Measurements from ENCODE around the gene FOXD4L5. TPM values are rescaled to one million over a fixed set of nuclear protein-coding genes. Genes with fewer than 3 reads are reported as not detected.
"Not testable (repeated sequence)": the region's sequence is repeated elsewhere in the genome, so short reads cannot be mapped to it uniquely, and the experiment has no call there.

FOXD4L5 gene
- 0.10 TPM for total RNA-seq (ENCODE audit: unreplicated experiment)
- long read RNA-seq, result 0 reads

GRCh38 chr9:65285109-65285508, at the start of gene FOXD4L5:
FOXD4L5 (minus strand) TSS chr9:65285209; CDS start chr9:65284377, 832 bp downstream.
- not testable (repeated sequence) for H3K27me3 Mint-ChIP-seq (ENCODE audit: unreplicated experiment); H3K27ac Mint-ChIP-seq (ENCODE audit: unreplicated experiment); H3K9me3 Mint-ChIP-seq (ENCODE audit: unreplicated experiment); DNase-seq (ENCODE audit: low spot score); H3K4me3 Mint-ChIP-seq (ENCODE audit: unreplicated experiment); H3K4me1 Mint-ChIP-seq (ENCODE audit: unreplicated experiment); H3K36me3 Mint-ChIP-seq (ENCODE audit: low read depth, unreplicated experiment)

DNA sequence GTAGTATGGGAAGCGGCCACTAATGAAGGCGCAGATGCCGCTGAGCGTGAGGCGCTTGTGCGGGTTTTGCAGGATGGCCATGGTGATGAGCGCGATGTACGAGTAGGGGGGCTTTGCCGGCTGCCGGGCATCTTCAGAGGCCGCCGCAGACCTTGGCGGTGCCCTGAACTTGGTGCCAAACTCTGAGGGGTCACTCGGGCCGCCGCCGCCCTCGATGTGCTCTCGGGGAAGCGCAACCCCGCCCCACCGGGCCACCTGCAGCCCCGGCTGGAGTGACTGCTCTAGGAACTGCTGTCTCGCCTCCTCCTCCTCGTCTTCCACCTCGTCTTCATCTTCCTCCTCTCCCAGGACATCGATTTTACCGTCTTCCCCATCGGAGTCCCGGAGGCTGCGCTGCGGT, 1.1 kb downstream of the FOXD4L5 start:
- not testable (repeated sequence) for H3K4me1 Mint-ChIP-seq (ENCODE audit: unreplicated experiment); H3K4me3 Mint-ChIP-seq (ENCODE audit: unreplicated experiment); H3K9me3 Mint-ChIP-seq (ENCODE audit: unreplicated experiment); H3K27me3 Mint-ChIP-seq (ENCODE audit: unreplicated experiment); DNase-seq (ENCODE audit: low spot score); H3K36me3 Mint-ChIP-seq (ENCODE audit: low read depth, unreplicated experiment); H3K27ac Mint-ChIP-seq (ENCODE audit: unreplicated experiment)

GRCh38 chr9:65282976-65283375, 2.0 kb downstream of the FOXD4L5 start:
- H3K4me3 Mint-ChIP-seq (ENCODE audit: unreplicated experiment); H3K4me1 Mint-ChIP-seq (ENCODE audit: unreplicated experiment); H3K27me3 Mint-ChIP-seq (ENCODE audit: unreplicated experiment); H3K27ac Mint-ChIP-seq (ENCODE audit: unreplicated experiment); H3K36me3 Mint-ChIP-seq (ENCODE audit: low read depth, unreplicated experiment); DNase-seq (ENCODE audit: low spot score); H3K9me3 Mint-ChIP-seq (ENCODE audit: unreplicated experiment): not testable (repeated sequence)

Measured in endothelial cell (in vitro differentiated cells).